ENCODE results near the gene PLSCR3. TPM values are rescaled to one million over a fixed set of nuclear protein-coding genes. Genes with fewer than 3 reads are reported as not detected.

Gene PLSCR3
- total RNA-seq, 1 donor from 2014 or later, result 35.5 TPM

GRCh38 chr17:7404737-7405349 is 10.5 kb upstream of the PLSCR3 start:
- no peaks in the 10 kb centered on the region for H3K9me3 Mint-ChIP-seq (ENCODE audit: low read depth)
- no peak for DNase-seq (ENCODE audit: low spot score, unreplicated experiment)
- TF ChIP-seq CTCF (IDR thresholded peaks at IDR 0.05; ENCODE audit: unreplicated experiment), result no peak
- peaks cover 12% of the 10 kb centered on the region for H3K4me1 Mint-ChIP-seq (ENCODE audit: low read depth)
- peak overlapping the region; percentile 97 for H3K27ac Mint-ChIP-seq
- H3K4me3 Mint-ChIP-seq (ENCODE audit: low read depth), result peak overlapping the region; percentile 83
- H3K27me3 Mint-ChIP-seq, result peaks cover 26% of the 10 kb centered on the region
- H3K36me3 Mint-ChIP-seq (ENCODE audit: insufficient read depth), result peaks cover 11% of the 10 kb centered on the region

GRCh38 chr17:7403977-7404736 is 9.8 kb upstream of the PLSCR3 start, which contains the start of gene TMEM256:
TSS of gene TMEM256 (minus strand) at chr17:7404097. CDS start at chr17:7404084, 13 bp downstream.
- H3K9me3 Mint-ChIP-seq (ENCODE audit: low read depth), result no peaks in the 10 kb centered on the region
- peak; percentile 20 for TF ChIP-seq CTCF (IDR thresholded peaks at IDR 0.05; ENCODE audit: unreplicated experiment)
- peaks cover 12% of the 10 kb centered on the region for H3K4me1 Mint-ChIP-seq (ENCODE audit: low read depth)
- H3K4me3 Mint-ChIP-seq (ENCODE audit: low read depth), result peak within 1 kb of the TSS; percentile 83
- peak within 1 kb of the TSS; percentile 97 for H3K27ac Mint-ChIP-seq
- peaks cover 19% of the 10 kb centered on the region for H3K27me3 Mint-ChIP-seq
- DNase-seq (ENCODE audit: low spot score, unreplicated experiment), result peak; percentile 95
- H3K36me3 Mint-ChIP-seq (ENCODE audit: insufficient read depth), result peaks cover 5% of the 10 kb centered on the region

- DNase-seq (ENCODE audit: low spot score, unreplicated experiment), result no peak
- H3K4me1 Mint-ChIP-seq (ENCODE audit: low read depth), result peaks cover 12% of the 10 kb centered on the region
- peaks cover 3% of the 10 kb centered on the region for H3K36me3 Mint-ChIP-seq (ENCODE audit: insufficient read depth)
- H3K27me3 Mint-ChIP-seq, result peaks cover 17% of the 10 kb centered on the region
- H3K4me3 Mint-ChIP-seq (ENCODE audit: low read depth), result peak overlapping the region; percentile 83
- H3K27ac Mint-ChIP-seq, result peak overlapping the region; percentile 97
- H3K9me3 Mint-ChIP-seq (ENCODE audit: low read depth), result no peaks in the 10 kb centered on the region
- no peak for TF ChIP-seq CTCF (IDR thresholded peaks at IDR 0.05; ENCODE audit: unreplicated experiment)
Observed at GRCh38 chr17:7403727-7403976, 9.3 kb upstream of the PLSCR3 start.

GRCh38 chr17:7403043-7403726 is 8.9 kb upstream of the PLSCR3 start:
- H3K36me3 Mint-ChIP-seq (ENCODE audit: insufficient read depth), result peaks cover 3% of the 10 kb centered on the region
- H3K27ac Mint-ChIP-seq, result peak overlapping the region; percentile 97

More at GRCh38 chr17:7403043-7403726, 8.9 kb upstream of the PLSCR3 start:
- peak overlapping the region; percentile 83 for H3K4me3 Mint-ChIP-seq (ENCODE audit: low read depth)
- H3K27me3 Mint-ChIP-seq, result peaks cover 17% of the 10 kb centered on the region
- H3K9me3 Mint-ChIP-seq (ENCODE audit: low read depth), result no peaks in the 10 kb centered on the region
- no peak for TF ChIP-seq CTCF (IDR thresholded peaks at IDR 0.05; ENCODE audit: unreplicated experiment)
- peaks cover 12% of the 10 kb centered on the region for H3K4me1 Mint-ChIP-seq (ENCODE audit: low read depth)
- no peak for DNase-seq (ENCODE audit: low spot score, unreplicated experiment)
